Measurements from ENCODE around the gene GHRL. TPM values are rescaled to one million over a fixed set of nuclear protein-coding genes. Genes with fewer than 3 reads are reported as not detected.

Gene GHRL
- total RNA-seq (not detected), polyA plus RNA-seq (0.11 TPM)

GRCh38 chr3:10292505-10293419 is at the start of gene GHRL:
Gene GHRL (minus strand): TSS chr3:10292947. CDS start chr3:10290180, 2,767 bp downstream.
- Histone ChIP-seq H3K4me1 (ENCODE audit: insufficient read depth) (no peaks in the 10 kb centered on the region), H3K27ac (ENCODE audit: low read depth) (no peak within 1 kb of the TSS), H3K4me3 (ENCODE audit: low read depth, low read length) (no peak within 1 kb of the TSS), H3K36me3 (ENCODE audit: insufficient read depth) (peaks cover 3% of the 10 kb centered on the region)
- WGBS, result 64% methylated on average over 12 of the region's 12 CpGs
- DNase-seq (ENCODE audit: extremely low spot score), result no peak

- H3K4me1 ChIP-seq (ENCODE audit: insufficient read depth), result no peaks in the 10 kb centered on the region
- 75% methylated on average over 7 of the region's 7 CpGs for WGBS
- H3K4me3 ChIP-seq (ENCODE audit: low read depth, low read length), result no peak overlapping the region
- no peak overlapping the region for H3K27ac ChIP-seq (ENCODE audit: low read depth)
- H3K36me3 ChIP-seq (ENCODE audit: insufficient read depth), result no peaks in the 10 kb centered on the region
- DNase-seq (ENCODE audit: extremely low spot score), result no peak
Measured at GRCh38 chr3:10341901-10342398, 49.2 kb upstream of the GHRL start.

- Histone ChIP-seq H3K4me3 (ENCODE audit: low read depth, low read length) (no peak overlapping the region), H3K36me3 (ENCODE audit: insufficient read depth) (no peaks in the 10 kb centered on the region), H3K4me1 (ENCODE audit: insufficient read depth) (no peaks in the 10 kb centered on the region), H3K27ac (ENCODE audit: low read depth) (no peak overlapping the region)
- DNase-seq (ENCODE audit: extremely low spot score), result no peak
- 90% methylated on average over 18 of the region's 18 CpGs for WGBS
Measured at GRCh38 chr3:10340476-10340875, 47.7 kb upstream of the GHRL start.

- Histone ChIP-seq H3K36me3 (ENCODE audit: insufficient read depth) (no peaks in the 10 kb centered on the region), H3K27ac (ENCODE audit: low read depth) (no peak overlapping the region), H3K4me1 (ENCODE audit: insufficient read depth) (no peaks in the 10 kb centered on the region), H3K4me3 (ENCODE audit: low read depth, low read length) (no peak overlapping the region)
- DNase-seq (ENCODE audit: extremely low spot score), result no peak
- 49% methylated on average over 4 of the region's 4 CpGs for WGBS
Measured at GRCh38 chr3:10340046-10340445, 47.3 kb upstream of the GHRL start.

GRCh38 chr3:10339376-10339955 is 46.7 kb upstream of the GHRL start:
- DNase-seq (ENCODE audit: extremely low spot score), result no peak
- WGBS, result 82% methylated on average over 8 of the region's 8 CpGs
- no peaks in the 10 kb centered on the region for H3K36me3 ChIP-seq (ENCODE audit: insufficient read depth)

GRCh38 chr3:10338591-10339353 is 46.0 kb upstream of the GHRL start:
- Histone ChIP-seq H3K27ac (ENCODE audit: low read depth) (no peak overlapping the region), H3K4me1 (ENCODE audit: insufficient read depth) (no peaks in the 10 kb centered on the region), H3K4me3 (ENCODE audit: low read depth, low read length) (no peak overlapping the region), H3K36me3 (ENCODE audit: insufficient read depth) (no peaks in the 10 kb centered on the region)
- WGBS, result 60% methylated on average over 12 of the region's 12 CpGs
- DNase-seq (ENCODE audit: extremely low spot score), result no peak

More at GRCh38 chr3:10339376-10339955, 46.7 kb upstream of the GHRL start:
- Histone ChIP-seq H3K4me1 (ENCODE audit: insufficient read depth) (no peaks in the 10 kb centered on the region), H3K4me3 (ENCODE audit: low read depth, low read length) (no peak overlapping the region), H3K27ac (ENCODE audit: low read depth) (no peak overlapping the region)

GRCh38 chr3:10338164-10338470 is 45.4 kb upstream of the GHRL start:
- DNase-seq (ENCODE audit: extremely low spot score), result no peak
- 74% methylated on average over 16 of the region's 16 CpGs for WGBS
- Histone ChIP-seq H3K36me3 (ENCODE audit: insufficient read depth) (no peaks in the 10 kb centered on the region), H3K4me3 (ENCODE audit: low read depth, low read length) (no peak overlapping the region), H3K4me1 (ENCODE audit: insufficient read depth) (no peaks in the 10 kb centered on the region), H3K27ac (ENCODE audit: low read depth) (no peak overlapping the region)

GRCh38 chr3:10337323-10338163 is 44.8 kb upstream of the GHRL start:
- no peak for DNase-seq (ENCODE audit: extremely low spot score)
- Histone ChIP-seq H3K4me3 (ENCODE audit: low read depth, low read length) (no peak overlapping the region), H3K27ac (ENCODE audit: low read depth) (no peak overlapping the region), H3K36me3 (ENCODE audit: insufficient read depth) (no peaks in the 10 kb centered on the region), H3K4me1 (ENCODE audit: insufficient read depth) (no peaks in the 10 kb centered on the region)
- 77% methylated on average over 20 of the region's 20 CpGs for WGBS

GRCh38 chr3:10336761-10337160 is 44.0 kb upstream of the GHRL start:
- 88% methylated on average over 11 of the region's 11 CpGs for WGBS

GRCh38 chr3:10335871-10336622 is 43.3 kb upstream of the GHRL start:
- H3K4me3 ChIP-seq (ENCODE audit: low read depth, low read length), result no peak overlapping the region
- no peak for DNase-seq (ENCODE audit: extremely low spot score)
- H3K27ac ChIP-seq (ENCODE audit: low read depth), result no peak overlapping the region
- WGBS, result 84% methylated on average over 29 of the region's 29 CpGs
- no peaks in the 10 kb centered on the region for H3K36me3 ChIP-seq (ENCODE audit: insufficient read depth)
- H3K4me1 ChIP-seq (ENCODE audit: insufficient read depth), result no peaks in the 10 kb centered on the region

More at GRCh38 chr3:10336761-10337160, 44.0 kb upstream of the GHRL start:
- Histone ChIP-seq H3K4me1 (ENCODE audit: insufficient read depth) (no peaks in the 10 kb centered on the region), H3K27ac (ENCODE audit: low read depth) (no peak overlapping the region), H3K4me3 (ENCODE audit: low read depth, low read length) (no peak overlapping the region), H3K36me3 (ENCODE audit: insufficient read depth) (no peaks in the 10 kb centered on the region)
- no peak for DNase-seq (ENCODE audit: extremely low spot score)

- WGBS, result 71% methylated on average over 4 of the region's 4 CpGs
- no peak overlapping the region for H3K27ac ChIP-seq (ENCODE audit: low read depth)
- H3K4me1 ChIP-seq (ENCODE audit: insufficient read depth), result no peaks in the 10 kb centered on the region
- H3K4me3 ChIP-seq (ENCODE audit: low read depth, low read length), result no peak overlapping the region
- H3K36me3 ChIP-seq (ENCODE audit: insufficient read depth), result no peaks in the 10 kb centered on the region
- no peak for DNase-seq (ENCODE audit: extremely low spot score)
Measured at GRCh38 chr3:10335190-10335738, 42.5 kb upstream of the GHRL start.

GRCh38 chr3:10334459-10334858 is 41.7 kb upstream of the GHRL start:
- H3K36me3 ChIP-seq (ENCODE audit: insufficient read depth), result no peaks in the 10 kb centered on the region
- no peak overlapping the region for H3K4me3 ChIP-seq (ENCODE audit: low read depth, low read length)
- H3K4me1 ChIP-seq (ENCODE audit: insufficient read depth), result no peaks in the 10 kb centered on the region
- WGBS, result 66% methylated on average over 12 of the region's 12 CpGs
- no peak overlapping the region for H3K27ac ChIP-seq (ENCODE audit: low read depth)
- DNase-seq (ENCODE audit: extremely low spot score), result no peak
